WTC11 (cell line): ENCODE results near the gene TNNI2. TPM values are rescaled to one million over a fixed set of nuclear protein-coding genes. Genes with fewer than 3 reads are reported as not detected.

Source experiments
- ATAC-seq: fragments of 200-7000 bp; cut with Tn5 transposase; 2 replicates; pipeline ENCODE4 v1.10.0; 2021; ENCODE audit warnings: mild to moderate bottlenecking, moderate library complexity
- CTCF ChIA-PET: fragments of 300-600 bp; sonication (Branson Sonifier 250); formaldehyde crosslinking; loops from one replicate; lab custom pipeline; 2021; ENCODE audit warnings: antibody characterized with exemption; lab: Charles Lee
- POLR2A ChIA-PET: fragments of 350-600 bp; sonication (Branson Sonifier 250); formaldehyde crosslinking; loops from one replicate; lab custom pipeline; 2021; ENCODE audit warnings: antibody characterized with exemption; lab: Charles Lee
- DNase-seq: peaks from one replicate; pipeline ENCODE4 v3.0.0; 2021; ENCODE audit warnings: low spot score
- H3K27ac Mint-ChIP-seq: 2 replicates; pipeline ENCODE4 v1.8.0; 2021; ENCODE audit warnings: mixed read lengths
- H3K27me3 Mint-ChIP-seq: 2 replicates; pipeline ENCODE4 v1.8.0; 2021; ENCODE audit warnings: low read depth, mild to moderate bottlenecking, moderate library complexity, mixed read lengths
- H3K36me3 Mint-ChIP-seq: 2 replicates; pipeline ENCODE4 v1.8.0; 2021; ENCODE audit warnings: mixed read lengths
- H3K4me1 Mint-ChIP-seq: 2 replicates; pipeline ENCODE4 v1.8.0; 2022; ENCODE audit warnings: mixed read lengths
- H3K4me3 Mint-ChIP-seq: 2 replicates; pipeline ENCODE4 v1.8.0; 2021; ENCODE audit warnings: mild to moderate bottlenecking, moderate library complexity, mixed read lengths
- H3K9me3 Mint-ChIP-seq: 2 replicates; pipeline ENCODE4 v1.8.0; 2021; ENCODE audit warnings: mixed read lengths
- CBFB ChIP-seq: sonication (generic); formaldehyde crosslinking; IDR thresholded peaks from 2 replicates; pipeline ENCODE4 v1.8.1; 2022; ENCODE audit warnings: mild to moderate bottlenecking, low read depth, missing genetic modification reagents
- CDX4 ChIP-seq: fragments of 250-450 bp; sonication (Bioruptor Pico); IDR thresholded peaks from 2 replicates; pipeline ENCODE4 v1.9.0; 2021; ENCODE audit warnings: moderate library complexity, mild to moderate bottlenecking, inconsistent platforms, borderline replicate concordance
- CREM ChIP-seq: sonication (generic); formaldehyde crosslinking; IDR thresholded peaks from 2 replicates; pipeline ENCODE4 v1.8.1; 2022; ENCODE audit warnings: mild to moderate bottlenecking, missing genetic modification reagents, moderate library complexity
- ELF4 ChIP-seq: sonication (generic); formaldehyde crosslinking; IDR thresholded peaks from 2 replicates; pipeline ENCODE4 v1.8.1; 2022; ENCODE audit warnings: low read depth, mild to moderate bottlenecking, moderate library complexity, missing genetic modification reagents
- EMX1 ChIP-seq: fragments of 250-450 bp; sonication (Bioruptor Pico); IDR thresholded peaks from 2 replicates; pipeline ENCODE4 v1.8.0; 2021; ENCODE audit warnings: mild to moderate bottlenecking
- ETV6 ChIP-seq: sonication (generic); formaldehyde crosslinking; IDR thresholded peaks from 2 replicates; pipeline ENCODE4 v1.8.1; 2022; ENCODE audit warnings: mild to moderate bottlenecking, missing genetic modification reagents
- IRF1 ChIP-seq: sonication (generic); formaldehyde crosslinking; IDR thresholded peaks from 2 replicates; pipeline ENCODE4 v1.8.0; 2023; ENCODE audit warnings: missing genetic modification reagents
- JAZF1 ChIP-seq: fragments of 250-450 bp; sonication (Bioruptor Pico); IDR thresholded peaks from 2 replicates; pipeline ENCODE4 v1.9.0; 2021; ENCODE audit warnings: moderate library complexity, mild to moderate bottlenecking, inconsistent platforms
- MXD4 ChIP-seq: fragments of 250-450 bp; sonication (Bioruptor Pico); IDR thresholded peaks from 2 replicates; pipeline ENCODE4 v1.8.0; 2021; ENCODE audit warnings: mild to moderate bottlenecking, moderate library complexity, borderline replicate concordance
- NFYB ChIP-seq: sonication (generic); formaldehyde crosslinking; conservative IDR thresholded peaks from 2 replicates; pipeline ENCODE4 v1.8.0; 2022; ENCODE audit warnings: low read depth, missing genetic modification reagents
- NR1H2 ChIP-seq: sonication (generic); formaldehyde crosslinking; IDR thresholded peaks from 2 replicates; pipeline ENCODE4 v1.9.0; 2021; ENCODE audit warnings: mild to moderate bottlenecking, moderate library complexity, missing genetic modification reagents
- NR3C1 ChIP-seq: sonication (generic); formaldehyde crosslinking; conservative IDR thresholded peaks from 2 replicates; pipeline ENCODE4 v1.8.1; 2023; ENCODE audit warnings: low read depth, mild to moderate bottlenecking, missing genetic modification reagents
- PREB ChIP-seq: sonication (generic); formaldehyde crosslinking; IDR thresholded peaks from 2 replicates; pipeline ENCODE4 v1.8.1; 2022; ENCODE audit warnings: mild to moderate bottlenecking, missing genetic modification reagents, moderate library complexity, borderline replicate concordance
- RELA ChIP-seq: sonication (generic); formaldehyde crosslinking; IDR thresholded peaks from 2 replicates; pipeline ENCODE4 v1.8.1; 2022; ENCODE audit warnings: missing genetic modification reagents, mild to moderate bottlenecking, borderline replicate concordance
- RORB ChIP-seq: fragments of 250-450 bp; sonication (Bioruptor Pico); IDR thresholded peaks from 2 replicates; pipeline ENCODE4 v1.9.0; 2021; ENCODE audit warnings: mild to moderate bottlenecking
- SMAD3 ChIP-seq: sonication (generic); formaldehyde crosslinking; IDR thresholded peaks from 2 replicates; pipeline ENCODE4 v1.8.0; 2022; ENCODE audit warnings: missing genetic modification reagents, mild to moderate bottlenecking, borderline replicate concordance
- SMAD4 ChIP-seq: sonication (generic); formaldehyde crosslinking; IDR thresholded peaks from 2 replicates; pipeline ENCODE4 v1.8.0; 2022; ENCODE audit warnings: mild to moderate bottlenecking, missing genetic modification reagents
- TCF7 ChIP-seq: sonication (generic); formaldehyde crosslinking; IDR thresholded peaks from 2 replicates; pipeline ENCODE4 v1.8.0; 2022; ENCODE audit warnings: mild to moderate bottlenecking, low read depth, missing genetic modification reagents, moderate library complexity
- USF1 ChIP-seq: sonication (generic); formaldehyde crosslinking; IDR thresholded peaks from 2 replicates; pipeline ENCODE4 v1.8.0; 2022; ENCODE audit warnings: mild to moderate bottlenecking, missing genetic modification reagents
- ZNF219 ChIP-seq: sonication (generic); formaldehyde crosslinking; IDR thresholded peaks from 2 replicates; pipeline ENCODE4 v1.8.0; 2023; ENCODE audit warnings: missing genetic modification reagents, mild to moderate bottlenecking, borderline replicate concordance
- ZNF263 ChIP-seq: sonication (generic); formaldehyde crosslinking; IDR thresholded peaks from 2 replicates; pipeline ENCODE4 v1.8.1; 2022; ENCODE audit warnings: low read depth, mild to moderate bottlenecking, moderate library complexity, missing genetic modification reagents
- ZNF281 ChIP-seq: sonication (generic); formaldehyde crosslinking; IDR thresholded peaks from 2 replicates; pipeline ENCODE4 v1.8.0; 2023; ENCODE audit warnings: mild to moderate bottlenecking, missing genetic modification reagents
- ZNF317 ChIP-seq: sonication (generic); formaldehyde crosslinking; IDR thresholded peaks from 2 replicates; pipeline ENCODE4 v1.8.1; 2023; ENCODE audit warnings: low read depth, mild to moderate bottlenecking, moderate library complexity, missing genetic modification reagents, borderline replicate concordance
- ZNF512 ChIP-seq: sonication (generic); formaldehyde crosslinking; IDR thresholded peaks from 2 replicates; pipeline ENCODE4 v1.8.1; 2022; ENCODE audit warnings: missing genetic modification reagents, borderline replicate concordance
- total RNA-seq: library from RNA; stranded (reverse); gene quantifications from 3 replicates; pipeline ENCODE4 v1.2.3, GENCODE V29; 2021

The TNNI2 gene
- total RNA-seq, 1 experiment from 2014 or later: not detected

GRCh38 chr11:1814691-1815090 lies 24.1 kb upstream of the TNNI2 start:
- ATAC-seq (no peak), DNase-seq (no peak)
- no peak overlapping the region for H3K4me3 Mint-ChIP-seq
- peaks cover 32% of the 10 kb centered on the region for H3K27me3 Mint-ChIP-seq
- H3K36me3 Mint-ChIP-seq: peaks cover 3% of the 10 kb centered on the region
- ChIA-PET POLR2A (no interaction called here), CTCF (interaction anchor here (2.7 kb wide), 1 partner anchor 10 kb away, joined by 10 read pairs; no protein-coding TSS in a partner anchor)
- H3K9me3 Mint-ChIP-seq: peaks cover 21% of the 10 kb centered on the region
- no peak overlapping the region for H3K27ac Mint-ChIP-seq
- no peaks in the 10 kb centered on the region for H3K4me1 Mint-ChIP-seq
- TF ChIP-seq ETV6 (CRISPR knock-in tag) (no peak), PREB (CRISPR knock-in tag) (no peak), CBFB (no peak), NR1H2 (no peak), ELF4 (CRISPR knock-in tag) (no peak), EMX1 (no peak), RORB (CRISPR knock-in tag) (no peak), SMAD3 (no peak), MXD4 (CRISPR knock-in tag) (no peak), ZNF281 (CRISPR knock-in tag) (no peak), TCF7 (CRISPR knock-in tag) (no peak), ZNF317 (no peak), USF1 (no peak), ZNF512 (no peak), ZNF219 (no peak), ZNF263 (CRISPR knock-in tag) (no peak), NR3C1 (CRISPR knock-in tag) (no peak), CREM (CRISPR knock-in tag) (no peak), SMAD4 (CRISPR knock-in tag) (no peak), JAZF1 (no peak)

- ATAC-seq (no peak), DNase-seq (no peak)
- H3K4me3 Mint-ChIP-seq: no peak overlapping the region
- peaks cover 20% of the 10 kb centered on the region for H3K9me3 Mint-ChIP-seq
- ChIA-PET POLR2A (no interaction called here), CTCF (interaction anchor here (0.6 to 2.7 kb wide), 2 partner anchors 10 to 17 kb away, joined by 3 to 10 read pairs; no protein-coding TSS in a partner anchor)
- peaks cover 3% of the 10 kb centered on the region for H3K36me3 Mint-ChIP-seq
- H3K27me3 Mint-ChIP-seq: peaks cover 36% of the 10 kb centered on the region
- H3K4me1 Mint-ChIP-seq: no peaks in the 10 kb centered on the region
- H3K27ac Mint-ChIP-seq: no peak overlapping the region
- TF ChIP-seq RELA (CRISPR knock-in tag): no peak
- TF ChIP-seq CDX4 (CRISPR knock-in tag): no peak
- TF ChIP-seq NFYB (CRISPR knock-in tag): no peak
- no peak for TF ChIP-seq ZNF263 (CRISPR knock-in tag)
- TF ChIP-seq ZNF281 (CRISPR knock-in tag): no peak
- TF ChIP-seq IRF1 (CRISPR knock-in tag): no peak
Observed at GRCh38 chr11:1815311-1815710, 23.5 kb upstream of the TNNI2 start.
